HG02623 (cell line): ENCODE results near the gene XDH.

Source experiments
- ATAC-seq: cut with Tn5 transposase; IDR thresholded peaks from one replicate; pipeline ENCODE4 v1.9.1; 2021; ENCODE audit warnings: moderate library complexity; ENCODE audit not compliant: unreplicated experiment

XDH gene

DNA sequence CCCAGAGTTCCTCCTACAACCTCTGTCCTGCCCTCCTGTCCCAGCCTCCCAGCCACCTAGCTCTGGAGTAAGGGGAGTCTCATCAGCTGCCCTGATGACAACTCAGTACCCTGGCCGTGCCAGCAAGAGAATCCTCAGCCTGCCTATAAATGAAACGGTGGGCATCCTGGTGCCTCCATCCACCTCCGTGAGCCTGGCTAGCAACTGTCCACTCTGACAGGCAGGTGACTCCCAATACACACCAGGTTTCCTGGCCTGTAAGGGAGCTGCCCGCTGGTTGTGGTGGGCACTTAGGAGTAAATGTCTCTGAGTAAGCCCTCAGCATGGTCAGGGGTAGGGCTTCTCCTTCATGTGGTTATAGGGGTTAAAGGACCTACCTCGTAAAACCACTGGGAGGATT lies 81.5 kb downstream of the XDH start:
- ATAC-seq = no peak

DNA sequence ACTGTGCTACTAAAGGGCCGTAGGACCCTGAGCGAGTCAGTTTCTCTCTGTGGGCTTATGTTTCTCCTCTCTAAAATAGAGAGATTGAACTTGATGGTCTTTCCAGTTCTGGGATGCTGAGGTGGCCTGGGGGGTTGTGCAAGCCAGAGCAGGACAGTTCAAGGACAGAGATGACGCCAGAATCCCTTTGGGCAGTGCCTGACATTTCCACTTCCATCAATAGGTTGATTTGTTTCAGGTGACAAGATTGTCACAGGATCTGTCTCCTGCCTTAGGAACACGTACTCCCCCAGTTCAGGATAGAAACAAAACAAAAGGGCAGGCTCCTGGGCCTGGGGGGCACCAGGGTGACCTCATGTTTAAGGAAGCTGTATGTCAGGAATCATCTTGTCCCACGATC lies 82.0 kb downstream of the XDH start:
- no peak for ATAC-seq

DNA sequence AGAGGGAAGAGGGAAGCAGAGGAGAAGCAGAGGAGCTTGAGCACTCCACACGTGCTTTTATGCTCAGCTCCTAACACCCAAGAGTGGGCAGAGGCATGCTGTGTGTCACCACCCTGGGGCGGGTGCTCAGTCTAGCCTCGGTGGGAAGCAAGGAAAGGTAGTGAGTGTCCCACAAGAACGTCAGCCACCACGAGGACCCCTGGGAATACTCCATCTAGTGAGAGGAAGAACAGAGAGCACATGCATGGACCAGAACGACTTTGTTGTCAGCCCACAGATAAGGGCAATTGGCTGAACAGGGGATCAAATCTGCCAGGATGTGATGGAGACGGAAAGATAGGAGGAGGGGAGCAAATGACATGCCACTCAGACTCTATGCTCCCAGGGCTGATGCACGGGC lies 83.4 kb downstream of the XDH start:
- ATAC-seq = no peak

DNA sequence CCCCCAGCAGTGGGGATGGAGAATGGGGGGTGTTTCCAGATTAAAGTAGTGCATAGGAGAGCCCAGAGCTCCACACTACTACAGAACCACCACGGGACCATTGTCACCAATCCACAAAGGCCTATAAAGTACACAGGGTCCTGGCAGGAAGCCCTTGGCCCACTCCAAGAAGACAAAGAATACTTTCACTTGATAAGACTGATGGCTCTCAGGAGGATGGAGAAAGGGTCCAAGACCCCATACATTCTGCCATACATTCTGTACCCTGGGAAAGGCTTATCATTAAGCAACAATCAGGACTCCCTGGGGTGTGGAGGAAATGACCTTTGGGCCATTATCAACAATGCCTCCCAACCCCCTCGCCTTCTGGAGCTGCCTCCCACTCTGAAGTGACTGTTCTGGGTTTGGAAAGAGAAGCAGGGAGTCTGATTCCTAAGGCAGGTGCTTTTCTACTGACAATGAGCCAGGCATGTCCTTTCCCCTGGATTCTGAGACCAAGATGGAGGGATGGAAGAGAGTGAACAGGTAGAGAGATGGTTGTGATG lies 85.4 kb downstream of the XDH start:
- ATAC-seq = no peak

DNA sequence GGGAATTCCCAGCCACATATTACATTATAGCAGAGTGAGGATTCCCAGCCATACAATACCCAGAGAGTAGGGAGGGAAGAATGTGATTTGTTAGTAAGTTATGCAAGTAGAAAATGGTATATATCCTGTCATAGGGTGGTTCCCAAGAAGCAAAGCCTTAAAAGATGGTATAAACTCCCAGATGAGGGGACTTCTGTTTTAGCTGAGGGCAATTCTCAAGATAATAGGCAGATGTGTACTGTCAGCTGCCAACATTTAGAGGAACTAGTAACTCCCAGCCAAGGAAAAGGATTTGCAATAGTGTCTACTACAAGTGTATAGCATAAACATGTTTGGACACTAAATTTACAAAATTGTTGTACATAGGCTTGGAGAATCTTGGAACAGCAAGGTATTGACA lies 86.5 kb downstream of the XDH start:
- no peak for ATAC-seq

DNA sequence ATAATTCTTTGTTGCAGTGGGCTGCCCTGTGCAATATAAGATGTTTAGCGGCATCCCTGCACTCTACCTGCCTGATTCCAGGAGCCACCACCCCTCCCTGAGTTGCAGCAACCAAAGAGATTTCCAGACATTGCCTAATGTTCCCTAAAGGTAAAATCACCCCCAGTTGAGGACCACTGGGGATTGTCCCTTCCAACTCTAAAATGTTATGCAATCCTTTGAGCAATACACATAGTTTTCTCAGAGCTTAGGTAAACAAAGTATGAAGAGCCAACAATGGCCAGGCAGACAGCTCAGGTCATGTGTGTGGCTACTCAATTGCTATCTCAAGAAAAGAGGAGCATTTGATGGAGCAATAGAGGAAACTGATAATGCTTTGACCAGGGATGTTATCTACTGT lies 87.0 kb downstream of the XDH start:
- no peak for ATAC-seq

DNA sequence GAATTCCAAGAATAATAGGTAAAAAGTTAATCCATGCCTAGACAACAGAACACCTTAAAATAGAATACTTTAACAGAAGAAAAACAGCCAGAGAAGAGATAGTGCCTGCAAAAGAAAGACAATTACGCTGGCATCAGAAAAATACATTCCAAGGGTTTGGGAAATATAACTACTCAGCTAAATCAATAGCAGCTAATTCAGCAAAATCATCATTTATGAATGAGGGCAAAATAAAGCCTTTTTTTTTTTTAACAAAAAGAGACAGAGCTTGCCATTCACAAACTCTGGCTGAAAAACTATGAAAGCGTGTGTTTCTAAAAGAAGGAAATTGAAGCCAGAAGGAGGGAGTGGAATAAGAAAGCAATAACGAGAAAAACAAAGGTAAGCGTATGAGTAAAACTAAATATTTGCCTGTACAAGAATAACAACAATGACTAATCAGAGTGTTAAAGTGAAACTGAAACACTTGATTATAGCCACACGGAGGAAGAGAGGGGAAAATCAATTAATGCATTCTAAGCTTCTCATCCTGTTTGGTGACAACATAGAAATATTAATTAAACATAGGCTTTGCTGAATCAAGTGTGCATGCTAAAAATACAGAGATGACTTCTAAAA lies 90.4 kb downstream of the XDH start:
- ATAC-seq = peak; percentile 60

DNA sequence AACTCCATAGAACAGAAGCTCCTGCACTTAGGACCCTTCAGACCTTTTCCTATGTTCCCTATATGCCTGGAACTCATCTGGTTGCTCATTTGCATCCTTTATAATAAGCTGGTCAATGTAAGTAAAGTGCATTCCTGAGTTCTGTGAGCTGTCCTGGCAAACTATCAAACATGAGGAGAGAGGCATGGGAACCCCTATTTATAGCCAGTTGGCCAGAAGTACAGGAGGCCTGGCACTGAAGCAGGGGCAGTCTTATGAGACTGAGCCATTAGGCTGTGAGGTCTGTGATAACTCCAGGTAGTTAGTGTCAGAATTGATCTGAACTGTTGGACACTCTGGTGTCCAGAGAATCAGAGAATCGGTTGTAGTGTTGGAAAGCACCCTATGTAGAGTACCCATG lies 92.2 kb downstream of the XDH start:
- ATAC-seq = no peak

DNA sequence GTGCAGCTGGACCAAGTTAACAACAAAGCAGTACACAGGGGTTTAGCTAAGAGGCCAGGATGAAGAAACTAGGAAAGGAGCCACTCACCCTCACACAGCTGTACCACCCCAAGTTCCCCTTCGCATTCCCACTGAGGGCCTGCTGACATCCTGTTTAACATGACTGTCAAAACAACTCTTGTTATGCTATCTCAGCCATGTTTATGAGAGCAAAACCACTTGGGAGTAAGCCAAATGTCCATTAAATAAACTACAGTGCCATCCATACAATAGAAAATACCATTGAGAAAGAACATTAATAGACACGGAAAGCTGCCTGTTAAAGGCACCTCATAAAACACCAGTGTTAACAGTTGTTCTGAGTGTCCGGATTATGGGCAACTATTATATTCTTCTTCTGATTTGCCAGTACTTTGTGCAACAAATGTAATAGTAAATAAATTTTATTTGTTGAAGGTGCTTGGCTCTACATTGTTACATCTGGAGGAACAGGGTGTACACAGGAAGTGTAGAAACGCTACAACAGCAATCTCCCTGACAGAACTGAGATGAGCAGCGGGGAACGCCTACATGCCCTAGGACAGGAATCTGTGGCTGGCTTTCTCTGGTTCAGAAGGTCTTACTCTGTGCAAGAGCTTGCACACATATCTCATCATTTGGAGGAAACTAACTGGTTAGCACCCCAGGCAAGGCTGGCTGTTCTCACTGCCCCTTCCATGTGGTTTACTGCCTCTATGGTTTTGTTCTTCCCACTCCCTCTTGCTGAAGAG lies 95.0 kb downstream of the XDH start:
- peak; percentile 45 for ATAC-seq

DNA sequence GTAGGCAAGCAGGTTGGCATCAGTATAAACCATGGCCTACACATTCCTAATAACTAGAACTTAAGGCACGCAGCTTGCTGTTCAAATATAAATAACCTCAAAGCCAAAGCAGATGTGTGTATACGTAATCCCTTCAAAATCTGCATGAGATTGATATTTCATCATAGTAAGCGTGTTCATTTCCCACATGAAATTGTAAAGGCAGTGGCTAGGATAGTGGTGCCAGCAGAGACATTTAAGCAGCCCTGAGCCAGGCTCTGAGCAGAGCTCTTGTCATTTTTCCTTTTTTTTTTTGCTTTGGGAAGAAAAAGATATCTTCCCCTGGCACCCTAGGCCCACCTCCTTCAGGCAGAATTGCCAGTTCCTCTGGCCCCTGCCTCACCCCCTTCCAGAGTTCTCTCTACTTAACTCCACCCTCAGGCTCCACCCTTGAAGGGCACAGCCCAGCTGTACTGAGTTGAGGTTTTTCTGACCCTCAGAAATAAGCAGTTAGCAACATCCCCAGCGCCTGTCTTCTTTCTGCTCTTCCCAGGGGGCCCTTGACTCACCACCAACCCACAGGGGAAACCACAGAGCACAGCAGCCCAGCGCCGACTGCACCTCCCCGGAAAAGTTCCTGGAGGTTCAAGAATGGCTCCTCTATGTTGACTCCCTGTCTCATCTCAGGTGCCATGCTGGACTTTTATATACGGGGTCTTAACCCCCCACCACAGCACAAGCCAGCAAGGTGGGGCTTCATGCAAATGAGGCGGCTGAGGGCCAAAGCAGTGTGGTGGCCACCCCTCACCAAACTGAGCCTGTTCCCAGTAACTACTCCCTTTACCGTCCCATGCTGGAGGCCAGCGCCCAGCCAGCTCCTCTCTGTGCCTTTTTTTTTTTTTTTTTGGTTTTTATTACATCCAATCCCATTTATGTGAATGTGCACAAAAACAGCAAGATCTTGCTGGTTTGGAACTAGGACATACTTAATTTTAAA lies 95.9 kb downstream of the XDH start:
- peak; percentile 64 for ATAC-seq

DNA sequence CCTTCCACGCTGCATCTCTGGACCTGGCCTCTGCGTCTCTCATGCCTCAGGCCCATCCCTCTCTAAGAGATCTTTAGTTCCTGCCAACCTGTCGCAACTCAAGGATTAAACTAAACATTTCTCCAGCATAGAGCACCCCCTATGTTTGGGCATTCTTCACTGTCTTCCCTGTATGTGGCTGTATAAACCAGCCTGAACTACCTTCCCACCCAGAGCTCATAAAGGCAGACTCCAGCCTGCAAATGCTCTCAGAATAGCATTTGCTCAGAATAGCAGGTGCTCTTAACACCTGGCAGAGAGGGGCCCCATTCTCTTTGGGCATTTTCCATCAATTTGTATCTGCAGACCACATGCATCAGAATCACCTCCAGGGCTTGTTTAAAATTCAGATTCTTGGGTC lies 97.1 kb downstream of the XDH start:
- no peak for ATAC-seq

DNA sequence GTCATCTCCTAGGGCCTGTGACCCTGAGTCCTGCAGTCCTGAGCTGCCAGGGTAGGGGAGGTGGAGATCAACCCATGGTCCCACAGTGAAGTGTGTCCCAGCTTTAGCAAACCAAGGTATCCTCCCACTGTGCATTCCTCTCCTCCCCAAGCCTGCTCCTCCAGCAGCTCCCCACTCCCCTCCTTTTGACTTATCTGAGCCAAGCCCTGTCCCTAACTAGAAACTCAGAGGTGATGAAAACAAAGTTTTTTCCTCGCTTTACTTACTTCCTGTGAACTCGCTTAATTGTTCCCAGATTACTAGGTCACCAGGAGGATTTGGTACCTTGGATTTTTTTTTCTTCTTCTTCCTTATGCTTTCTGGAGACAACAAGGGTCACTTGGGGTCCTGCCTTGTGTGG lies 99.8 kb downstream of the XDH start:
- no peak for ATAC-seq

DNA sequence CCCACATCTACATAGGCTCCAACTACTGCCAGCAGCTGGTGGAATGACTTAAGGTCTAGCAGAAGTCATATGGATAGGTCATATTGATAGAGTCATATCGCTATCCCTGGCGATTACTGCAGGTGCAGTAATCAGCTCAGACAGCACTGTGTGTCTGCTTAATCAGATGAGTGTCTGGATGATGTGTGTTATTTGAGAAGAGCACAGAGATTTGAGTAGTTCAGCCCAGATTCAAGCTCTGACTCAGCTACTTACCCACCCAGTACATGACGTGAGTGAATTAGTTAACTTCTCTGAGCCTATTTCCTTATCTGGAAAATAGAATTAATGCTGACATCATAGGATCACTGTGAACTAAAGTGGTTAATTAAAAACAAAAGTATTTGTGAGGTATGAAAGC lies 101.6 kb downstream of the XDH start:
- no peak for ATAC-seq

DNA sequence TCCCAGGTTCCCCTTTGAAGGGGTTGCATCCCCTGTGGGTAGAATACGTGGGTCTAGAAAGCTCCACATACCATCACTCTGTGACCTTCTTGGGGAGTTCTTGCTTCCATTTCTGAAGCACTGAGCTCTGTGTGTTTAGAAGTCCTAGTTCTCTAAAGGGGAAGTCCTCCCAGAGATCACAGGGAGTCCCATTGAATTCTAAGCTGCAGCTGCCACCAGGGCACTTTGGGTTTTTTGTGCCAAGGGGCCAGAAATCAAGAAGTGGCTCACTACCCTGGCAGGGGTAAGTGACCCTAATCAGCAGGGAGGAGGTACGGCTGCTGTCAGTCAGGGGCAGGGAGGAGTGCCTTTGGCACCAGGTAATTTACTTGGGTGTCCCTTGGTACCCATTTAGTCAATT lies 109.7 kb downstream of the XDH start:
- no peak for ATAC-seq

DNA sequence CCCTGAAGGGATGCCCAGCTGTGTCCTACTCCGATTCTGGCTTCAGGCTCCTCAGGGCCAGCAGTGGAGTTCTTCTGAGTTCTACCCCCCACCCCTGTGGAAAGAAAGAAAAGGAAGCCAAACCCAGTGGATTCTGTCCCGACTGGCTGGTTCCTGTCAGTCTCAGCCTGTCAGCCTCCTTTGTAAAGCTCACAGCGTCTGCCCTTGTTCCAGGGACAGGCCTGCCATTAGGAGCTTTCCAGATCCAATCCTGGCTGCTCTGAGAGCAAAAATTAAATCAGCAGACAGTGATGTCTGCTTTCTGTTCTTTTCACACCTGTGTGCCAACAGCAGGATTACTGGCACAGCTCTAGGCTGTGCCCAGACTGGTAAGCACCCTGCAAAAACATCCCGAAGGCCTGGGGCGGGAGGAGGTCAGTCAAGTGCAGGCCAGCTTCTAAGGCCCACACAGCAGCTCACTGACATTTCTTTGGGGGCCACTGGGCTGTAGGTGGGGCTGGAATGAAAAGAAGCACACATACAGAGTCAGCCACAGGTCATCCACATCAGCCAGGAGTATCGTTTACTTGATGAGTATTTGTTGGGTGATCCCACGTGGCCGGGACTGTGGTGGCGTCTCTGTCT lies 111.5 kb downstream of the XDH start:
- ATAC-seq = no peak

DNA sequence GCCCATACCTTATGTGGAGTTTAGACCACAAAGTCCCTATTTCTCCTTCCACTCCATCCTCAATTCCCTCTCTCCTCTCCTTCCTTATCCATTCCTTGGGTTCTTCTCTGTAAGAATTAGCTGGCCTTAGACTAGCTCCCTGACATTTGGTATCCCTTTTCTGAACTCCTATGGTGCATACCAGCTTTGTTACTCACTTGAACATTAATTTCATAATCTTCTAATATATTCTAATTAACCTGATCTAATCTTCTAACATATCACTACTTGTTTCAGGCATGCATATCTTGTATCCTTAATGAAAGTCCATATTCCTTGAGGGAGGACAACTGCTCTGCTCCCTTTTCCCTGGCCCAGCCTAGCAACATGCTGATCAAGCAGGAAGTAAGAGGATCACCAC lies 114.2 kb downstream of the XDH start:
- ATAC-seq = no peak

DNA sequence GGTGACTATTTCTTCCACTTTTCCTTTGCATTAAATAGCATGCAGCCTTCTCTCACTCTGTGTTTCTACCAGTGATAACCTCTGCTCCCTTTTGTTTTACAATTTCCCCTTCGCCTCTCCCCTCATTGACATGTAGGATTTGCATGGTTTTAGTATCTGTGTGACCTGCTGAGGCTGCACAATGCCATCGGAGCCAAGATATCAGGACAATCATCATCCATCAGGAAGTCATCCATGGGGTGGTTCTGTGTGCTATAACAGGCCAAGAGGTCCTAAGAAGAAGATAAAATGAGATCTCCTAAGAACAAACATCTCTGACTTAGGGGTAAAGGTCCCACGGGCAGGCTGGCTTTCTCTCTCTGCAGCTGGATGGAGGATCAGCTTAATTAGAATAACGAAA lies 115.0 kb downstream of the XDH start:
- ATAC-seq = no peak

DNA sequence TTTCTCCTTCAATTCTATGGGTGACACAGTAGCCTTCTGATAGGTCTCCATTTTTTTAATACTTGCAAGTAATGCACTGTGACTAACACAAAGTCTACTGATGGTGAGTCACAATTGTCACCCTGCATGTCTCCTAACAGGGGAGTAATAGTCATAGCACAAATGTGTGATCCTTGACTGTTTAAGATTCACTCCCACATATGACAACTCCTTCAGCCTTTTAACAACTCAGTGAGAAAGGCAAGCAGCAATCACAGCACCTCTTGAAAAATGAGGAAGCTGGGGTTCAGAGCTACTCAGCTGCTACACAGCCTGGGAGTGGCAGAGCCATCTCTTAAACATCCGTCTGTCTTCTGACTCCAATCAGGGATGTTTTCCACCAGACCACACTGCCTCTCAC lies 116.8 kb downstream of the XDH start:
- no peak for ATAC-seq

DNA sequence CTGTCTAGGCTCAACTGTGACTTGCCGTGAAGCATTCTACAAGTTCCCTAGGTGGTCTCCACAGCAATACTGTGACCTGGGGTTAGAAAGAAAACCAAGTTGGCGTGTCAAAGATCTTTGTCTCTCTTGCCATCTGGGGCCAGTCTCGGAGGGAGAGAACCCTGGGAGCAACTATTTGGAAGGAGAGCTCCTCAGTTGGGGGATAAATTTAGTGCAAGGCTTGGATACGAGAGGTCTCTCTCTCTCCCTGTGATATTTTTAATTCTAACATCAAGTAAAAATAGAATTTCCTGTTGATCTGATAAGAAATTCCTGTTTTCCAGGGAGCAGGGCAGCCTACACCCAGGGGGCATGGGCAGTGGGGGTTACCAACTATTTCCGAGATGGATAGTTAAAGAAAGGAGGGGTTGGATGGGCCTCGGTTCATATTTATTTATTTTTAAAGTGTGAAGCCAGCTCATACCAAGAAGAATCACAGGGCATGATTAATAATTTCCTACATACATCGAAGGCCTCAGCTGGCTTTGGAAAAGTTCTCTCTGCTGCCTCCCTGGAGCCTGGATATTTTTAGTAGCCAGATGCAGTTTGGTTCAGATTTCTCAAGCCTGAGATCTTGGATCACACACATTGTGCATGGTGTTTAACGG lies 117.8 kb downstream of the XDH start:
- ATAC-seq = no peak

DNA sequence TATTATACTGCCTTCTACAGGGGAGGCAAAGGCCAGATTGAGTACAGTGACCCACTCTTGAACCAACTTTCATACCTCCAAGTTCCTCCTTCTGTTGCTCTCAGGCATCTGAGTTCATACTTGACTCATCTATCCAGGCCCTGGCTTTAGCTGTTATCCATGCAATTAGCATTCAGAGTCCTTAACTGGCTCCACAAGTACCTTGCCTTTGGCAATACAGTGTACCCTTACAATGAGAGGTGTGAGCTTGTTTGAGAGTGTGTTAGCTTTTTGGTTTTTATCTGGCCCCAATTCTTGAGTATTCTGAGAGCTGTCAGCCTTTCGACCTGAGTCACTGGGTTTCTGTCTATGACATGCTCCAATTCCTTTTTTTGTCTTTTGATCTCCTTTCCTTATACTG lies 120.3 kb downstream of the XDH start:
- ATAC-seq = no peak

DNA sequence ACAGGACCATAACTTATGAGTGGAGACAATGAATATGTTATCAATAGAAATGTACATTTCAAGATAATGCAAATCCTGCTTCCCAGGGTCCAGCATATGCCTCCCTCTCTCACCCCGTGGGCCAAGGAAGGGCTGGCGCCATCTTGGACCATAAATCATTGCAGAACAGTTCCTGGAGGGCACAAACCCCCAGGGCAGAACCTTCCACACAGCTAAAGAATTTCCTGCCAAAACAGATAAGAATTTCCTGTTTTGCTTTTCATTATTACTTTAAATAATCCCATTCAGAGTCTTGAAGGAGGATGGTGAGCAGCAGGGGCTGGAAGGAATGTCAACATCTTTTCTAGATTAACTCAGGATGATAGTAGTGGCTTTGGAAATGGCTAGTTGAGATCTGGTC lies 126.9 kb downstream of the XDH start:
- no peak for ATAC-seq
